NCI-H510A (cell line): Measurements from ENCODE around the gene SLCO2A1.

Experiments used
- DNase-seq: peaks from one replicate; lab custom pipeline; 2025; lab: John Stamatoyannopoulos, UW

SLCO2A1 gene

GRCh38 chr3:133999891-134000685 lies 29.6 kb downstream of the SLCO2A1 start:
- no peak for DNase-seq

GRCh38 chr3:133998691-133999241 lies 31.0 kb downstream of the SLCO2A1 start:
- DNase-seq, result no peak

- DNase-seq, result no peak
Measured at GRCh38 chr3:133997871-133998635, 31.7 kb downstream of the SLCO2A1 start.

- no peak for DNase-seq
Measured at GRCh38 chr3:133996996-133997395, 32.7 kb downstream of the SLCO2A1 start.

GRCh38 chr3:133996251-133996661 lies 33.5 kb downstream of the SLCO2A1 start:
- DNase-seq, result no peak

GRCh38 chr3:133995264-133995663 lies 34.5 kb downstream of the SLCO2A1 start:
- DNase-seq, result no peak

- no peak for DNase-seq
Measured at GRCh38 chr3:133994166-133994890, 35.4 kb downstream of the SLCO2A1 start.

- no peak for DNase-seq
Measured at GRCh38 chr3:133992951-133993620, 36.6 kb downstream of the SLCO2A1 start.

GRCh38 chr3:133992381-133992780 lies 37.3 kb downstream of the SLCO2A1 start:
- no peak for DNase-seq

- no peak for DNase-seq
Measured at GRCh38 chr3:133991637-133992036, 38.1 kb downstream of the SLCO2A1 start.

- DNase-seq, result no peak
Measured at GRCh38 chr3:133991209-133991608, 38.5 kb downstream of the SLCO2A1 start.

GRCh38 chr3:133989936-133990702 lies 39.6 kb downstream of the SLCO2A1 start:
- no peak for DNase-seq

- DNase-seq, result no peak
Measured at GRCh38 chr3:133988631-133989161, 41.0 kb downstream of the SLCO2A1 start.

- no peak for DNase-seq
Measured at GRCh38 chr3:133987948-133988484, 41.7 kb downstream of the SLCO2A1 start.

- DNase-seq, result peak; percentile 4
Measured at GRCh38 chr3:133987136-133987535, 42.6 kb downstream of the SLCO2A1 start.

- peak; percentile 3 for DNase-seq
Measured at GRCh38 chr3:133986311-133986710, 43.4 kb downstream of the SLCO2A1 start.

GRCh38 chr3:133984975-133985374 lies 44.8 kb downstream of the SLCO2A1 start:
- no peak for DNase-seq

GRCh38 chr3:133983576-133984560 lies 45.9 kb downstream of the SLCO2A1 start:
- DNase-seq, result no peak

GRCh38 chr3:133983126-133983525 lies 46.6 kb downstream of the SLCO2A1 start:
- no peak for DNase-seq
